GM19452 (cell line): ENCODE data around the gene CPNE4.

Experiments
- ATAC-seq: cut with Tn5 transposase; IDR thresholded peaks from one replicate; pipeline ENCODE4 v1.9.1; 2021; ENCODE audit not compliant: unreplicated experiment

CPNE4 gene

DNA sequence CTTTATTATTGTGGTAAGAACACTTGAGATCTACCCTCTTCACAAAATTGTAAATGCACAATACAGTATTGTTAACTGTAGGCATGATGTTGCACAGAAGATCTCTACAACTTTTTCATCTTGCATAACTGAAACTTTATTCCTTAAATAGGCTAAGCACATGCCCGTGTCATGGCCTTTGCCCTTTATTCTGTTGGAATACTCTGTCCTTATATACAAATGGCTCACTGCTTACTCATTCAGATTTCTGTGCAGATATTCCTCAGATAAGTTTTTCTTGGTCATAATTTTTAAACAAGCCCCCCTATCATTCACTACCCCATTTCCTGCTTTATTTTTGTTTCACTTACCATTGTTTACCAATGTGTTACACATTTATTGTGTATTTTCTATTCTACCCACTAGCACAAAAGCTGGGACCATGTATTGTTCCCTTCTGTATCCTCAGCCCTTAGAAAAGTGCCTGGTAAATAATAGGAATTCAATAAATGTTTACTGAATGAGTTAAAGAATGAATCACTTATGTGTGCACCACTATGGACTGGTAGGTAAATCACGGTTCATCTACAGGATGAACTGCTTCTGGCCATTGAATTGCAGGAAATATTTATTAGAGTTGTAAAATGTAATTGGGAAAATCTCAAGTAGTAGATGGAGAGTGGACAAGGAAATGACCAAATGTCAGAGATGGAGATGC, 151.0 kb downstream of the CPNE4 start:
- ATAC-seq: no peak

DNA sequence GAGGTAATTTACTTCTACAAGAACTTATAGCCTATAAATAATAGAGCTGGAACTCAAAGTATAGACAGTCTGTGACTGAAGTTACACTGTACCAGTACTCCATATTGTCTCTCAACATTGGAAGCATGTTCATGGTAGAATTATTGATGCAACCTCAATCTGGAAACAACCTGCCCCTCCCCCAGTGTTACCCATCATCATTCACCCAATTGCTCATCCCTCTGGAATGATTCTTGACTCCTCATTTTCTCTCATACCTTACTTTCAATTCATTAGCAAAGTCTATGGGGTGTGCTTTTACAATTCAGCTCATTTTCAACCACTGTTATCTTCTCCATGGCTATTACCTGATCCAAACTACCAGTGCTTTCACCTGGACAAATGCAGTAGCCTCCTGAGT, 151.7 kb downstream of the CPNE4 start:
- no peak for ATAC-seq

DNA sequence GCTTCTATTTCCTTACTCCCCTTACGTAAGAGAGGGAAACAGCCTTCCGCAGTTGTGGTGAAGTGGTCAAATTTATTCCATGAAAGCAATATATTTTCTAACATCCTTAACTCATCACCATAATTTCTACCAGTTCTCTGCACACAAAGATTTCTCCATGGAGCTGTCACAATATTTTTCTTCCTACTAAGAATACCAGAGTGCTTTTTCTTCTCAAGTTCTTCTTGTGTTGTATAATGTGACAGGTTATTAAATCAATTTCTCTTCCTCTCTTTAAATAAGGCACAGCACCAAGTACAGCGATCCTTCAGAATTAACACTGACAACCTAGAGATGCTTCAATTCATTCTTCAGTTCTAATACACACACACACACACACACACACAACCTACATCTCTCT, 153.0 kb downstream of the CPNE4 start:
- ATAC-seq: no peak

DNA sequence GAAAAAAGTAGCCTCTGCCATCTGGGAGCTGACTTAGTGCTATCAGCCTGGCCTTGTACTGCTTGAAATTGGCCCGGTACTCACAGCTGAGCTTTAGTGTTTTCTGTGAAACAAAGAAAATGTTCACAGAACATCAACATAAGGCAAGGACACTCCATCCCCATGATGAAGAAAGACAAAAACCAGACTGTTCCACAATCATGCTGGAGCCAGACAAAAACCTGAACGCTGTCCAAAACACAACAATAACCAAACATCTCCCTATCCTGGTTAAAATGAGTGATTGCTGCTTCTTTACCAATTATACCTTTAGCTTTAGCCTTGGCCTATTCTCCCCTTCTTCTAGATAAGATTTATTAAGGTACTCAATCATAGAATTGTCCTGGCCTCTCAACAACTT, 153.9 kb downstream of the CPNE4 start:
- no peak for ATAC-seq

DNA sequence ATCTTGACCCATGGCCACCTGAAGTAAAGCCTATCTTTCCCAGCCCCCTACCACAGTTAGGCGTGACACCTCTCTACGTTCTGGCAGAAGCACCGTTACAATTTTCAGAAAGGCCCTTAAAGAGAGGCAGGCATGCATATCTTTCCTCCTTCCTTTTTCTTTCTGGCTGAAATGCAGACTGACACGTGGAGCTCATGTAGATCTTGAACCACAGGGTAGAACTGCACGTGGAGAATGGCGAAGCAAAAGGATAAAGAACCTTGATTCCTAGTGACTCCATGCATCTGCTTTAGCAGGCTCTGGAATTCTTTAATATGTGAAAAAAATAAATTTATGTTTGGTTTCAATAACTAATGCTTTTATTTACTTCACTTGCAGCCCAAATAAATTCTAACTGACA, 166.6 kb downstream of the CPNE4 start:
- no peak for ATAC-seq

DNA sequence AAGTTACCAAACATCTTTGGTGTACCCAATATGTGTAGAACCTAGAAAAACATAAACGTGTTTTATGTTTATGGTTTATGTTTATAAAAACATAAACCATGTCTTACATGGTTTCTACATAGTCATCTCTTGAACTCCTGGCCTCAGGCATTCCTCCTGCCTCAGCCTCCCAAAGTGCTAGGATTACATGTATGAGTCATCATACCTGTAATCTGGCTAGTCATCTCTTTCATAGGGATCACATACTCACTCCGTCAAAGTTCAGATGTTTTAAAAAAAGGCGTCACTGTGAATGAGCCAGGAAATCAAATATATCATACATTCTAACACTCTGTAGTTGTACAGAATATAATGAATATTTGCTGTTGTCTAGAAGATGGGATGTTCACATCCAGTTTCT, 178.6 kb downstream of the CPNE4 start:
- no peak for ATAC-seq

DNA sequence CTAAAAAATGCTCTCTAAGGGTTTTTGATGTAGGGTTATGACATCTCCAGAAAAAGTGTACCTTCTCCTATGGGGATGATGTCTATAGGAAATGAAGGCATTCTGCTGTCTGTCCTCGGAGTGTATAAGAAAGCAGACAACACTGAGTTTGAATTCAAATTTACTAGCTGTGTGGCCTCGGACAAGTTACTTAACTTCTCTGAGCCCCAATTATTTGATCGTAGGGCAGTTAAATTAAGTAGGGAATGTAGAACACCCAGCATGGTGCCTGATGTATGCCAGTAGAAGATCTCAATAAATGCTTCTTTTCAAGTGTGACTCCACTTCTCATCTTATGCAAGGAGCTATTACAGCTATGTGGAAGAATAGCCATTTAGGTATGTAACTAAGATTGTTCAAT, 184.6 kb downstream of the CPNE4 start:
- no peak for ATAC-seq

DNA sequence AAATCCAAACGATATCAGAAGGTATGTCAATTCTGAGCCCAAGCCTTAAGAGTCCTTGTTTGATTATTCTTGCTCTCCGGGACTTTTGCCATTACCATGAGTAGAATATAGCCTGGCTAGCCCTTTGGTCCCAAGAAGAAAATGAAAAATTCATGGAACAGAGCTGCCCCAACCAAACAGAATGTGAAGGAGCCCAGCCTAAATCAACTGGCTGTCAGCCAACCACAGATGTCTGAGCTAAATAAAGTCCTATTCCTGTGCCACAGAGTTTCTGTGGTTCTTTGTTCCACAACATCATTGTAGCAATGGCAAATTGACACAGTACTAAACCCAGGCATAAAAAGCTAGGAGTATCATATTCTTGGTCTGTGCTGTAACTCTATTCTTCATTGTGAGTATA, 185.2 kb downstream of the CPNE4 start:
- ATAC-seq: no peak

DNA sequence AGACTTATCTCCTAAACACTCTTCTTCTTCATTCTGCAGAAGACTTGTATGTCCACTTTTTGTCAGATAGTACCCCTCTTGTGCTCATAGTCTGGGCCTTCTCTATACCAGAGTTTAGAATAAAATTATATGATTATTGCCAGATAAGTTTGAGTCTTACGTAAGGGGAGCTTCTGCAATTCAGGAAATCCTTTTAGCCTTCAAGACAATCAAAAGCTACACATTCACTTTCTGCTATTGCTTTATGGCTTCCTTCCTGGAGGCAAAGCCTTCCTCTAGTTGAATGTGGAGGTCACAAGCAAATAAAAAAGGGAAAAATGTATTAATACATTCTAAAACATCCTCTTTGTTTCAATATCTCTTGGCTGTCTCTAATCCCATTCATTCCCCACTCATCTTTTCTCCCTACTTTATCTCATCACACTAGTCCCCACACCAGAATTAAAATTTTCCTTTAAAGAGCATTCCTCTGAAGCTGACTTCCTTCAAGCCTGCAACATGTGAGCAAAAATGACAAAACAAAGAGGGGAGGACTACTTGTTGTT, 186.8 kb downstream of the CPNE4 start:
- ATAC-seq: no peak

DNA sequence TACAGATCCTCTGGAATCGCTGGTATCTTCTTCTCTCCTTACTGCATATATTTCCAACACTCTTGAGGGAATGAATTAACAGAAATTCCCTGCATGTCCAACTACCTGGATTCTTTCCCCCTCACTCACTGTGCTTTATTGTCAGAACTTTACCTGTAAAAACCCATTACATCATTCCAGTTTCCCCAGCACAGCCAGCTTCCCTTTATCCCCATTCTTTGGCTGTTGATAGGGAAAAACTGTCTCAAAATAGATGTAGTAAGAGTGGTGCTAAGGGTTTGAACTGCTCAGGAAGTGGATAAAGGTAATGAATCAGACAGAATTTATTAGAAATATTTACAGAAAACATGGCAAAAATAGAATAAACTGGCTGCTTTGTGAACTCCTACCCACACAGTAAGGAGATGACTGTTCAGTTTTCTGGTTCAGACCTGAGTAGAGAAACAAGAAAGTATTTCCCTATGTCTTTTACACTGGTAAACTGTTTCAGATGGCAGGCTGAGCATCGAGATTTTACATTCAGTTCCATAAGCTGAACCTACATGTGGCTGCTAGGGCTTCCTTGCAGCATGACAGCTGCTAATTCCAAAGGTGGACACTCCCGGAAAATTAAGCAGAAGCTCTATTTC, 188.4 kb downstream of the CPNE4 start:
- no peak for ATAC-seq

DNA sequence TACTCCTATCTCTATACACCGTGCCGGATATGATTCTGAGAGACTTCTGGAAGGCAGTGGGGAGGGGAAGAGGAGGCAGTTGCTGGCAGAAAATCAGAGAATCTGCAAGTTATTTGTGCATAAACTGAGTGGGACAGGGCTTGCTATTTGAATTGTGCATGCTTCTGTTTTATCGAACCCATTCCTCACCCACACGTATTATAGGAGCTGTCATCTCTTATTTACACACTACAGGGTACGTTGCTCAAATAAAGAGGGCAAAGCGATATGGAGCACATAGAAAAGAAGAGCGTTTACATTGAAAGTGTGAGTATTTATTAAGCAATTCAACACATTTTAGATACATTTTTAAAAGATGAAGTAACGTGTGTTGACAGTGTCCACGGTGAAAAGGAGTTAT, 191.6 kb downstream of the CPNE4 start:
- ATAC-seq: no peak

DNA sequence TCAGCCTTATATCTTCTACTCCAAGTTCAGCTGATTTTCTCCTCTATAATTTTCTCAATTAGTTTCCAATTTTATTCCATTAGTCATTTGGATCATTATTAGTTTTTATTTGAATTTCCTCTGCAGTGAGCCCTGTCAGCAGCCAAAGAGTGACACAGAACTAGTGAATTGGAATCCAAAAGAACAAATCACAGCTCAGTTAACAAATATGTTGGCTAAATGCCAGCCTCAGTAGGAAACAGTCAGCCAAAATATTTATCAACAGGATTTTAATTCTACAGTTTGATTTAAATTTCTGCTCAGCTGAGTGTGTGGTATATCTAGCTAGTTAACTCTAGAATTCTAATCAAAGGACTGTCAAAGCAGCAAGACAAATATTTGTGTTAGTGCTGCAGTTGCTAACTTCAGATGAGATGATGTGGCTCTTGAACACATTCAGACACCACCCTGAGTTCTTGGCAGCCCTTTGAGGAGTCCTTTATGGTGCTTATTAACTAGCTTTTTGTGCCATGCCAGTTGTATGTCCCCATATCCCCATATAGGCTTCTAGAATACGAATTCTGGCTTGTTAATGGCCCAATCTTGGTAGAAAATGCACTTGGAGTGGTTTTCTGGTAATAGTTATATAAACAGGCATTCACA, 194.5 kb downstream of the CPNE4 start:
- no peak for ATAC-seq

DNA sequence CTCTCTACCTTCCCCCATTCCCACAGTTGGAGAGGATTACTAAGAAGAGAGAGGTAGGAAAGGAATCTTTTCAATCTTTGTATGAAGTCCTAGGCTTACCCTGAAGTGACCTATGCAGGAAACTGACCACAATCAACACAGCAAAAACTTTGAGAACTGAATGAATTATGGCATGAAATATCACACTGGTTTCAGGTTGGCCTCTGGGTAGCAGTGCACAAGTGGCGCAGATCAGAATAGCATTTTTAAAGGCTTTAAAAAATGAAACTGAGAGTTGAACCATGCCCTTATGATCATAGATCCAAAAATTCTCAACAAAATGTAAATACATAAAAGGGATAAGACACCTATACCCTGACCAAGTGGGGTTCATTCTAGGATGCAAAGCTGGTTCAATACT, 198.9 kb downstream of the CPNE4 start:
- no peak for ATAC-seq

DNA sequence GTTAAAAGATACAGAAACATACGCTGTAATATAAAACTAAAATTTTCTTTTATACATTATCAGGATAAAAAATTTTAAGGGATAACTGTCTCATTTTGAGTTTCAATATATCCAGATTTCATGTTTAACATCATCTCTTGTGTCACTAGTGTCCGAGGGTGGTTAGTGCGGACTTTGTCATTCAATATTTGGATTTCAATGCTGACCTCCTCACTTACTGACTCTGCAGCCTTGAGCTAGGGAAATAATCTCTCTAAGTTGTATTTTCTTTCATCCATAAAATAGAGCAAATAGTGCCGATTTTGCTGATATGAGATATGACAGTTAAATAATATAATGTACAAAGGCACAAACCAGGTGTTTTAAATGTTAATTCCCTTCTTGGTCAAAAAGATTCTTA, 203.2 kb downstream of the CPNE4 start:
- no peak for ATAC-seq

DNA sequence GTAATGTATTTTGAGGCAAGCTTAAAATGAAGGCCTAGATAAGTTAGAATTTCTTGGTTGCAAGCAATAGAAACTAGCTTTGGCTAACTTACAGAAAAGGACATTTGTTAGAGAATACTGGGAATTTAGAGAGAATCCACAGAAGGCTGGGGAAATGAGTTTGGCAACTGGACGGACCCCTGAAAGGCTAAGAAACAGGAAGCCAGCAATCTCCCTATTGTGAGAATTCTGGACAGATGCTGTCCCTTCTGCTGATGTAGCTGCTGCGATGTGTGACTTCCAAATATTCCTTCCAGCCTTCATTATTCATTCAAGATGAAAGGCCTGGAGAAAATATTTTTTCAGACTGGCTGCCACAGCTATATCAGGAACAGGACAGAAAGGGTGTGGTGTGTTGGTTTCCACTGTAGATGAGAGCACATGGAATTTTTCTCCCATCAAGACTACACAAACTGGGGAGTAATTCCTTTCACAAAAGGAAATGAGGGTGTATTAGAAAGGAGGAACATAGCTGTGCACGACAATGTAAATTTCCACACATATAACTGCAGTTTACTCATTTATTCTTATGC, 213.5 kb downstream of the CPNE4 start:
- ATAC-seq: no peak

DNA sequence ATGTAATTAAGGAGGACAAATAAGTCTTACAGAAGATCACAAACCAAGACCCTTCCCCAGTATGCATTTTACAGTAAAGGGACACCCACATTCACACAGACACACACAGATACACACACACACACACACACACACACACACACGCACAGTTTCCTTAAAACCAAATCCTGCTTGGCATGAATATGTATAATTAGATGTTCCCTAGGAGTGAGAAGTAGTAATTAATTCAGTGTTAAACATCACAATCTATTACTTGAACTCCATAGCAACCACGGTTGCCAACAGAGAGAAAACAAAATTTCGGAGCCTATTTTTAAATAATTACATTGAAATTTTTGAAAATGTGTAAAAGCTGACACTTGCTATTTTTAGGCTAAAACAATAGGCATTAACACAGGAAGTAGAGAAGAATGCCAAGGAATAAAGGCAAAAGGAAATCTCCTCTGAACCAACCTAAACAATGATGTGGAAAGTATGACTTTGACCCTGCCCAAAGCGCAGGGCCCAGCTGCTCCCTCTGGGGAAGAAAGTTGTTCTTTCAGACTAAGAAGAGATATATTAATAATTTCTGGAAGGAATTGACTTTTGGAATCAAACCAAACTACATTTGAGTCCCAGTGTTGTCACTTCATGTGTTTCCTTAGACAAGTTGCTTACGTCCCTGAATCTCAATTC, 215.3 kb downstream of the CPNE4 start:
- ATAC-seq: no peak

DNA sequence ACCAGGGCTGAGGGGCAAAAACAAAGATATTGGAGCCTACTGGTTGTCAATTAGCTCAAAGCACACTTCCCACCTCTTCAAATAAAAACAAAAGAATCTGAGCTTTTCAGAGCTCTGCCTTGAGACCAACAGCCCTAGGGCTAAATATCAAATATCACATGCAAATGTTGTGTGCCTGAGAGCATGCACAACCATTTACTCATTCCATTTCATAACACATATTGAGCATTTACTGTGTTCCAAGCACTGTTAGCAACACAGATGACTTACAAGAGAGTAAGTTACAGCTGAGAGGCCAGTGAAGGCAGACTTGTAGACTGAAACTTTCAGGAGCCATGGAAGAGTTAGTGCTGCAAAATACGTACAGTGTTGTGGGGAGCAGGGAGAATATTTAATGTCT, 222.4 kb downstream of the CPNE4 start:
- ATAC-seq: no peak

DNA sequence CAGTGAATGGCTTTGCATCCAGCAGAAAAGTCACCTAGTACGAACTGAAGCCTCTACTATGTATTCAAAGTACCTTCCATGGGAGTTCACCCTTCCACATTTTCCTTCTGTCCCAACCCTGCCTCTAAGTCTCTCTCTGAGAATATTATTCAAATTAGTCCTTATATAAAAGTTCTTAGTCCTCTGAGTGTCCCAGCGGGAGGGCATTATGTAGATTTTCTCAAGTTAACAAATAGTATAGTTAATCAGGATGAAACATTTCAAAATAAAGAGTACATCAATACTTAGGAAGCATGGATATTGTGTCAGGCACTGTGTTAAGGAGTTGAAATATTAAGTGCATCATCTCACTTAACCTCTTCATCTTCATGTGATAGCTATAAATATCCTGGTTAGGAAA, 223.3 kb downstream of the CPNE4 start:
- no peak for ATAC-seq

DNA sequence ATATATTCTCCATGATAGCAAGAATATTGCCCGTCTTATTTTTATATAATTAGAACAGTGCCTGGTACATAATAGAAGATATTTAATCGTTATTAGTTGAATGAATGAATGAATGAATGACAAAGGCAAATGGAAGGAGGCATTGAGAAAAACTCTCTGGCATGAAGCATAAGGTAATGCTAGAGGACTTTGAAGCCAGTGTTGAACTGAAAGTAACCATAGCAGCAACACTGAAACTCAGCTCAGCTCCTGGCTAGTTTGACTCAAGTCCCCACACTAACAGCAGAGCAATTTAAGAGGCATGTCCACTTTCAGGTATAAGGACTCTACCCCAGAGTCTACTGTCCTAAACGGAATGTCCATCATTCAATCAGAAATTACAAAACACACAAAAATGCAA, 227.0 kb downstream of the CPNE4 start:
- ATAC-seq: no peak

DNA sequence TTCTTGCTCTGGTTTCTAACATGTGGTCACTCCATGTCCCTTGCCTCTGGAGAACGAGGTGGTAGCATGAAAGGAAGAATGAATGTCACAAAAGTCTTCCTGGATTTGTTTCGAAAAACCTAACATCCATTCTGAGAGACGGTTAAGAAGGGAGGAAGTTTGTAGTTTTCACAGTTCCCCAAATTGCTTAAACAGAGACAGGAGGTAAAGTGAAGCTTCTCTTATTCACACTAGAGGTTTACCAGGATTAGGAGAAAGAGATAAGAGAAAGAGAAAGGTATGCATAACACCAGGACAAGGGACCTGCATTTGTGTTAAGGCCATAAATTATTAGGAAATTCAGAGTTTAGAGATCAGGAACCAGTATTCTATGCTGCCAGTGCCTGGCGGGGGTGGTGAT, 228.1 kb downstream of the CPNE4 start:
- ATAC-seq: no peak

DNA sequence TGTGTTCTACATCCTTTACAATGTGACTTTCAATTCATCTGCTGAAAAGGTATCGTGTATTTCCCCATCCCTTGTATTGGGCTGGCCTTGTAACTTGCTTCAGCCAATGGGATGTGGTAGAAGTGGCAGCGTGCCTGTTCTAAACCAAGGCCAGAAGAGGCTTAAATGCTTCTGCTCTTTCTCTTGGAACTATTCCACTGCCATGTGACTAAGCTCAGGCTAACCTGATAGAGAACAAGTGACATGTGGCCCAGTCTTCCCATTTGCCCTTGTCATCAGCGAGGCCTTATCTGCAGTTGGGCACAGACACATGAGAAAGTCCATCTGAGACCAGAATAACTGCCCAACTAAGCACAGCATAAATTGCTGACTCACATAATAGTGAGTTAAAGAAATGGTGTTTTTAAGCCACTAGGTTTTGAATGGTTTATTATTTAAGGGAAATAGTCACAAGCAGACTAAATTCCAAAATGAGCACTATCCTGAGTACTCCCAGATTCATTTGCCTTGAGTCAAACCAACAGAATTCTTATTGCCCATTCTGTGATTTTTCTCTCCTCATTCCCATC, 230.2 kb downstream of the CPNE4 start:
- ATAC-seq: no peak
